ENCODE measurements around the gene AGO4. TPM values are rescaled to one million over a fixed set of nuclear protein-coding genes. Genes with fewer than 3 reads are reported as not detected.

Gene AGO4
- polyA plus RNA-seq, 3 donors: 20.0 to 46.9 (median 24.0) TPM

DNA sequence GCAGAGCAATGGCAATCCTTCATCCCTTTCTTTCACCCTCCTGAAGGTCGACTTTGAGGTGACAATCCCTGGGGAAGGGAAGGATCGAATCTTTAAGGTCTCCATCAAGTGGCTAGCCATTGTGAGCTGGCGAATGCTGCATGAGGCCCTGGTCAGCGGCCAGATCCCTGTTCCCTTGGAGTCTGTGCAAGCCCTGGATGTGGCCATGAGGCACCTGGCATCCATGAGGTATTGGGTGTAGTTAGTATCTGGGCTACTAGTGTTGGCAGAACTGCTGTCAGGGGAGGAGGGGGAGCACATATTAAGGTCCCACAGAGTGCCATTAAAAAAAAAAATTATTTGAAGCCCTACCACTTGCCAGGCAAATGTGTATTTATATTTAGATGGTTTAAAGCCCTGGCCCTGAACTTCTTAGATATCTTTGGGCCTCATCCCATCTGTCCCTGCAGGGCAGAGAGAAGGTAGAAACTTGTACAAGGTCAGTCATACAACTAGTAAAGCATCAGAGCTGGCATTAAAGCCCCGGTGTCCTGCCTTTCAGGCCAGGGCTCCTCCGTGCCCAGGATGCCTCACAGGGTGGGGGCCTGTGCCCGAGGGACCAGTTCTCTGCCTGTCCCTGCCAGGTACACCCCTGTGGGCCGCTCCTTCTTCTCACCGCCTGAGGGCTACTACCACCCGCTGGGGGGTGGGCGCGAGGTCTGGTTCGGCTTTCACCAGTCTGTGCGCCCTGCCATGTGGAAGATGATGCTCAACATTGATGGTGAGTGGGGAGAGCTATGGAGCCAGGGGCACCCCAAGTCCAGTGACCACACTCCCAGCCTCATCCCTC lies 85.4 kb downstream of the AGO4 start:
- intact Hi-C loops (cut with micrococcal nuclease): loop anchor here in 1 of 2 donors (5.0 kb wide), 1 partner anchor 39 kb away; the partner anchor contains the start of gene AGO3
- peaks cover 0 to 1% (median 0%) of the 10 kb centered on the region in 3 donors for H3K27me3 Mint-ChIP-seq (ENCODE audit: low read depth in 3 of 3)
- Histone ChIP-seq H3K9me3 (replicated peaks in 1 of 2; ENCODE audit: control insufficient read depth in 1 of 2, insufficient read depth in 1 of 2, low read length in 2 of 2) (no peaks in the 10 kb centered on the region), H3K27me3 (ENCODE audit: control insufficient read depth in 2 of 2, insufficient read depth in 2 of 2, low read length in 2 of 2) (no peaks in the 10 kb centered on the region), H3K4me2 (replicated peaks; ENCODE audit: extremely low read depth, low read length, poor library complexity, severe bottlenecking) (peak overlapping the region; percentile 25), H3K4me3 (replicated peaks in 1 of 3; ENCODE audit: low read depth in 2 of 3, low read length in 3 of 3) (no peak overlapping the region), H4K20me1 (ENCODE audit: insufficient read depth, low read length) (no peaks in the 10 kb centered on the region), H3K9ac (ENCODE audit: insufficient read depth, low read length, poor library complexity, severe bottlenecking) (peak overlapping the region; percentile 35), H2AFZ (ENCODE audit: insufficient read depth, low read depth, low read length, poor library complexity, severe bottlenecking) (no peak overlapping the region), H3K4me1 (ENCODE audit: control insufficient read depth in 1 of 2, insufficient read depth in 2 of 2, low read length in 2 of 2) (peaks cover 30 to 36% of the 10 kb centered on the region in 2 donors), H3K36me3 (replicated peaks in 1 of 2; ENCODE audit: control insufficient read depth in 1 of 2, insufficient read depth in 2 of 2, low read length in 2 of 2) (peaks cover 70 to 83% of the 10 kb centered on the region in 2 donors), H3K79me2 (ENCODE audit: insufficient read depth, low read length) (peaks cover 38% of the 10 kb centered on the region), H3K27ac (ENCODE audit: low read depth in 1 of 2, low read length in 2 of 2) (peak overlapping the region; percentile 84 to 92)
- peaks cover 0 to 2% (median 0%) of the 10 kb centered on the region in 7 donors for H3K9me3 Mint-ChIP-seq
- 98% methylated on average over 8 of the region's 14 CpGs for WGBS (ENCODE audit: insufficient coverage)
- H3K36me3 Mint-ChIP-seq: peaks cover 78 to 88% of the 10 kb centered on the region in 2 donors
- TF ChIP-seq, protein P1, sequence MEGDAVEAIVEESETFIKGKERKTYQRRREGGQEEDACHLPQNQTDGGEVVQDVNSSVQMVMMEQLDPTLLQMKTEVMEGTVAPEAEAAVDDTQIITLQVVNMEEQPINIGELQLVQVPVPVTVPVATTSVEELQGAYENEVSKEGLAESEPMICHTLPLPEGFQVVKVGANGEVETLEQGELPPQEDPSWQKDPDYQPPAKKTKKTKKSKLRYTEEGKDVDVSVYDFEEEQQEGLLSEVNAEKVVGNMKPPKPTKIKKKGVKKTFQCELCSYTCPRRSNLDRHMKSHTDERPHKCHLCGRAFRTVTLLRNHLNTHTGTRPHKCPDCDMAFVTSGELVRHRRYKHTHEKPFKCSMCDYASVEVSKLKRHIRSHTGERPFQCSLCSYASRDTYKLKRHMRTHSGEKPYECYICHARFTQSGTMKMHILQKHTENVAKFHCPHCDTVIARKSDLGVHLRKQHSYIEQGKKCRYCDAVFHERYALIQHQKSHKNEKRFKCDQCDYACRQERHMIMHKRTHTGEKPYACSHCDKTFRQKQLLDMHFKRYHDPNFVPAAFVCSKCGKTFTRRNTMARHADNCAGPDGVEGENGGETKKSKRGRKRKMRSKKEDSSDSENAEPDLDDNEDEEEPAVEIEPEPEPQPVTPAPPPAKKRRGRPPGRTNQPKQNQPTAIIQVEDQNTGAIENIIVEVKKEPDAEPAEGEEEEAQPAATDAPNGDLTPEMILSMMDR (IDR thresholded peaks at IDR 0.05): no peak
- H3K4me3 Mint-ChIP-seq: no peak overlapping the region
- peak overlapping the region; percentile 96 to 99 (median 98) for H3K27ac Mint-ChIP-seq
- no peak for DNase-seq
- peaks cover 36% of the 10 kb centered on the region for H3K4me1 Mint-ChIP-seq

GRCh38 chr1:35894183-35894582 lies 86.4 kb downstream of the AGO4 start:
- Histone ChIP-seq H3K4me3 (replicated peaks in 1 of 3; ENCODE audit: low read depth in 2 of 3, low read length in 3 of 3) (peak overlapping the region in 1 of 3 experiments; percentile 21), H4K20me1 (ENCODE audit: insufficient read depth, low read length) (no peaks in the 10 kb centered on the region), H3K79me2 (ENCODE audit: insufficient read depth, low read length) (peaks cover 35% of the 10 kb centered on the region), H3K9me3 (replicated peaks in 1 of 2; ENCODE audit: control insufficient read depth in 1 of 2, insufficient read depth in 1 of 2, low read length in 2 of 2) (no peaks in the 10 kb centered on the region), H3K36me3 (replicated peaks in 1 of 2; ENCODE audit: control insufficient read depth in 1 of 2, insufficient read depth in 2 of 2, low read length in 2 of 2) (peaks cover 66 to 84% of the 10 kb centered on the region in 2 donors), H2AFZ (ENCODE audit: insufficient read depth, low read depth, low read length, poor library complexity, severe bottlenecking) (peak overlapping the region; percentile 73), H3K27me3 (ENCODE audit: control insufficient read depth in 2 of 2, insufficient read depth in 2 of 2, low read length in 2 of 2) (no peaks in the 10 kb centered on the region), H3K27ac (ENCODE audit: low read depth in 1 of 2, low read length in 2 of 2) (peak overlapping the region; percentile 84 to 92), H3K9ac (ENCODE audit: insufficient read depth, low read length, poor library complexity, severe bottlenecking) (peak overlapping the region; percentile 35), H3K4me2 (replicated peaks; ENCODE audit: extremely low read depth, low read length, poor library complexity, severe bottlenecking) (peak overlapping the region; percentile 34), H3K4me1 (ENCODE audit: control insufficient read depth in 1 of 2, insufficient read depth in 2 of 2, low read length in 2 of 2) (peaks cover 28 to 36% of the 10 kb centered on the region in 2 donors)
- 11% methylated on average over 1 of the region's 6 CpGs for WGBS (ENCODE audit: insufficient coverage)
- TF ChIP-seq, protein P1 (IDR thresholded peaks at IDR 0.05): no peak
- peak overlapping the region; percentile 7 to 55 for H3K4me3 Mint-ChIP-seq
- peak overlapping the region; percentile 96 to 99 (median 98) for H3K27ac Mint-ChIP-seq
- H3K9me3 Mint-ChIP-seq: peaks cover 0 to 2% (median 0%) of the 10 kb centered on the region in 7 donors
- intact Hi-C loops (cut with micrococcal nuclease): loop anchor here in 1 of 2 donors (5.0 kb wide), 1 partner anchor 38 kb away; the partner anchor contains the start of gene AGO3
- H3K4me1 Mint-ChIP-seq: peaks cover 33% of the 10 kb centered on the region
- DNase-seq: peak; percentile 93 to 98 (median 93)
- H3K36me3 Mint-ChIP-seq: peaks cover 73 to 87% of the 10 kb centered on the region in 2 donors
- peaks cover 0 to 1% (median 0%) of the 10 kb centered on the region in 3 donors for H3K27me3 Mint-ChIP-seq (ENCODE audit: low read depth in 3 of 3)

Data from CD14-positive monocyte (primary cell).